ENCODE results near the gene C1QL1. TPM values are rescaled to one million over a fixed set of nuclear protein-coding genes. Genes with fewer than 3 reads are reported as not detected.

C1QL1 gene
- total RNA-seq, 1 donor from 2014 or later: 37.0 TPM

DNA sequence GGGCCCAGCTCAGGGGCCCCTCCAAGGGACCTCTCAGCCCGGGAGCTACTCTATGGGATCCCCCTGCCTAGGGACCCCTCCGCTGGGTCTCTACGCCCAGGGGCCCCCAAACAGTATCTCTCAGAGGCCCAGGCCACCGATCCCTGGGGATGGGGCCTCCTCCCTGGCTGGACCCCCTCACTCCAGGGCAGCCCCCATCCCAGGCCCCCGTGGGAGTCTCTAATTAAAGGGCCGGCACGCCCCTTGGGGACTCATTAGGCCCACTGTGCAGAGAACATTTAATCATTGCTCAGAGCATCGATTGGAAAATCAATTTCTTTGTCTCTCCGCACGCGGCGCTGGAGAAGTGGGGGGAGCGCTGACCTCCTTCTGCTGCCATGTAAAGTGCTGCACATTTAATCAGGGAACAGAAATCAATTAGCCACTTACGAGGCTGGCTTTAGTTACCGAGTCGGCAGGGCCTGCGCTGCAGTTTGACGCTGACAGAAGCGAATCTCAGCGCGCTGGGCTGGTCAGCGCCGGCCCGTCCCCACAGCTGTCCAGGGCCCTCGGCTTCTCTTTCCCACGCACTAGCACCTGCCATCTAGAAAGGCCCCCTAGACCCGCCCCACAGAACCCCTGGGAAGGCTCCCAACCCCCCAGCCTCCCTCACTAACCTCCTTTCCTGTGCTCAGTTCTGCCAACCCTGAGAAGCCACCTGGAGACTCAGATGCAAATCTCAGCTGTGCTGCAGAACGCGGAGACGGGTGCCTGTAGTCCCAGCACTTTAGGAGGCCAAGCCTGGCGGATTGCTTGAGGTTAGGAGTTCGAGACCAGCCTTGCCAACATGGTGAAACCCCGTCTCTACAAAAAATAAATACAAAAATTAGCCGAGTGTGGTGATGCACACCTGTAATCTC lies 20.2 kb upstream of the C1QL1 start:
- peak; percentile 54 for DNase-seq (ENCODE audit: low spot score, unreplicated experiment)
- H3K9me3 Mint-ChIP-seq (ENCODE audit: low read depth): no peaks in the 10 kb centered on the region
- TF ChIP-seq, protein P1, sequence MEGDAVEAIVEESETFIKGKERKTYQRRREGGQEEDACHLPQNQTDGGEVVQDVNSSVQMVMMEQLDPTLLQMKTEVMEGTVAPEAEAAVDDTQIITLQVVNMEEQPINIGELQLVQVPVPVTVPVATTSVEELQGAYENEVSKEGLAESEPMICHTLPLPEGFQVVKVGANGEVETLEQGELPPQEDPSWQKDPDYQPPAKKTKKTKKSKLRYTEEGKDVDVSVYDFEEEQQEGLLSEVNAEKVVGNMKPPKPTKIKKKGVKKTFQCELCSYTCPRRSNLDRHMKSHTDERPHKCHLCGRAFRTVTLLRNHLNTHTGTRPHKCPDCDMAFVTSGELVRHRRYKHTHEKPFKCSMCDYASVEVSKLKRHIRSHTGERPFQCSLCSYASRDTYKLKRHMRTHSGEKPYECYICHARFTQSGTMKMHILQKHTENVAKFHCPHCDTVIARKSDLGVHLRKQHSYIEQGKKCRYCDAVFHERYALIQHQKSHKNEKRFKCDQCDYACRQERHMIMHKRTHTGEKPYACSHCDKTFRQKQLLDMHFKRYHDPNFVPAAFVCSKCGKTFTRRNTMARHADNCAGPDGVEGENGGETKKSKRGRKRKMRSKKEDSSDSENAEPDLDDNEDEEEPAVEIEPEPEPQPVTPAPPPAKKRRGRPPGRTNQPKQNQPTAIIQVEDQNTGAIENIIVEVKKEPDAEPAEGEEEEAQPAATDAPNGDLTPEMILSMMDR (IDR thresholded peaks at IDR 0.05; ENCODE audit: unreplicated experiment): no peak
- H3K36me3 Mint-ChIP-seq (ENCODE audit: insufficient read depth): no peaks in the 10 kb centered on the region
- peaks cover 34% of the 10 kb centered on the region for H3K4me1 Mint-ChIP-seq (ENCODE audit: low read depth)
- H3K4me3 Mint-ChIP-seq (ENCODE audit: low read depth): peak overlapping the region; percentile 35
- H3K27ac Mint-ChIP-seq: peak overlapping the region; percentile 91
- H3K27me3 Mint-ChIP-seq: peaks cover 16% of the 10 kb centered on the region

DNA sequence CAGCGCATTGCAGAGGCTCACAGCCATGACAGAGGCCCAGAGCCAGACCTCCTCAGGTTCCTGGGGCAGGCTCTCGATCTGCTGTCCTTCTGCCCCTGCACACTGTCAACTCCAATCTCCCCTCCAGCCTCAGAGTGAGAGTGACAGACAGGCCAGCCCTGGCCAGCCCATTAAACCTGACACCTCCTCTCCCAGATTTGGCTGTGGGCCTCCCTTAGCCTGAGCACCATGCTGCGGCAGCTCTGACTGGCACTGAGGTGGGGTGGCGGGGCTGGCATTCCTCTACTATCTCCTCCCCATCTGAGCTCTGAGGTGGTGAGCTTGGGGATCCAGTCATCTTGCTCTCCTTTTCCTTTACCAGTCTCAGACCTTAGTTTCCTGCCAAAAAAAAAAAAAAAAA lies 15.5 kb upstream of the C1QL1 start:
- H3K4me3 Mint-ChIP-seq (ENCODE audit: low read depth): no peak overlapping the region
- H3K36me3 Mint-ChIP-seq (ENCODE audit: insufficient read depth): no peaks in the 10 kb centered on the region
- H3K9me3 Mint-ChIP-seq (ENCODE audit: low read depth): no peaks in the 10 kb centered on the region
- H3K27me3 Mint-ChIP-seq: peaks cover 10% of the 10 kb centered on the region
- no peak for DNase-seq (ENCODE audit: low spot score, unreplicated experiment)
- H3K27ac Mint-ChIP-seq: no peak overlapping the region
- TF ChIP-seq, protein P1 (IDR thresholded peaks at IDR 0.05; ENCODE audit: unreplicated experiment): no peak
- peaks cover 36% of the 10 kb centered on the region for H3K4me1 Mint-ChIP-seq (ENCODE audit: low read depth)

DNA sequence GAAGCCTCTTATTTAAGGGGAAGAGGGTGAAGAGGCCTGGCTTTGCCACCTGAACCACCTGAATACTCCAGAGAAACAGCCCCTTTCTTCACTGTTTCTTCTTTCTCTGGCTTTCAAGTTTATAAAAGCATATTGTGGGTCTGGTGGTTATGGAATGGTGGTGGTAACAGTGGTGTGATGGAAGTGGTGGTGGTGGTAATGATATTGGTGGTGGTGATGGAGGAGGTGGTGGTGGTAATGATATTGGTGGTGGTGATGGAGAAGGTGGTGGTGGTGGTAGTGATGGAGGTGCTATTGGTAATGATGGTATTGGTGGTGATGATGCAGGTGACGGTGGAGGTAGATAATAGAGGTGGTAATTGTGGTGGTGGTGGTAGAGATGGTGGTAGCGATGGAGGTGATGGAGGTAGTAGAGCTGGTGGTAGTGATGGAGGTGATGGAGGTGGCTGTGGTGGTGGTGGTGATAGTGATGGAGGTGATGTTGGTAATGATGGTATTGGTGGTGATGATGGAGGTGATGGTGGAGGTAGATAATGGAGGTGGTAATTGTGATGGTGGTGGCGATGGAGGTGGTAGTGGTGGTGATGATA lies 14.1 kb upstream of the C1QL1 start:
- TF ChIP-seq, protein P1 (IDR thresholded peaks at IDR 0.05; ENCODE audit: unreplicated experiment): no peak
- no peaks in the 10 kb centered on the region for H3K36me3 Mint-ChIP-seq (ENCODE audit: insufficient read depth)
- no peak overlapping the region for H3K27ac Mint-ChIP-seq
- DNase-seq (ENCODE audit: low spot score, unreplicated experiment): no peak
- peaks cover 32% of the 10 kb centered on the region for H3K4me1 Mint-ChIP-seq (ENCODE audit: low read depth)
- H3K4me3 Mint-ChIP-seq (ENCODE audit: low read depth): no peak overlapping the region
- no peaks in the 10 kb centered on the region for H3K9me3 Mint-ChIP-seq (ENCODE audit: low read depth)
- peaks cover 10% of the 10 kb centered on the region for H3K27me3 Mint-ChIP-seq

DNA sequence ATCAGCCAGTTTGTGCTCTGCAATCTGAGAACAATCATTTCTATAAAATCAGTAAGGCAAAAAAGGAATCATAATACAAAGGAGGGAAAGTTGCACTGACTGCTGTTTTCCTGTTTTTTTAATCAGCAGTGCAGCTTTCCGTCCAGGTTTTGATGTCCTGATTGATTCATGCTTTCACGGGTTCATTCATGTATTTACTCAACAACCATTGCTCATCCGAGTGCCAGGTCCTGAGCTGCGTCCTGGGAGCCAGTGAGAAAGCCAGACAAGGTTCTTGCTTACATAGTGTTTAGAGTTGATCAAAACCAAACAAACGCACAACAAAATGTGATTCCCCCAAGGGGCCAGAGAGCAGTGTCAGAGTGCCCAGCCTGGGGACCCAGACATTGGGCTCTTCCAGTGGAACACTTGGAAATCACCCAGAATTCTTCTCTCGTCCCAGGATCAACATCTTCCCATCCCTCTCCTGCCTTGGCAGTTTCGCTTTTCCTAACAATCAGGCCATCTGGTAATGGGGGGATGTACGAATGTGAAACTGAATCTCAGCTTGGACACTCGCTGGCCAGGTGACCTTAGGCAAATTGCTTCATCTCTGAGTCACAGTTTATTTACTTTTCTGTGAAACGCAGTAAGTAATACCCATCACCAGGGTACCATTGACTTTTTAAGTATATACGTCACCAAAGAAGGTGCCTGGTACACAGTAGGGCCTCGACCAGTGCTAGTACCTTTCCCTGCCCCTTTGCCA lies 13.3 kb upstream of the C1QL1 start:
- no peak overlapping the region for H3K4me3 Mint-ChIP-seq (ENCODE audit: low read depth)
- H3K27me3 Mint-ChIP-seq: peaks cover 15% of the 10 kb centered on the region

More for the DNA sequence above, 13.3 kb upstream of the C1QL1 start:
- Mint-ChIP-seq H3K4me1 (ENCODE audit: low read depth) (peaks cover 35% of the 10 kb centered on the region), H3K27ac (peak overlapping the region; percentile 84), H3K36me3 (ENCODE audit: insufficient read depth) (no peaks in the 10 kb centered on the region), H3K9me3 (ENCODE audit: low read depth) (no peaks in the 10 kb centered on the region)
- no peak for DNase-seq (ENCODE audit: low spot score, unreplicated experiment)
- TF ChIP-seq, protein P1 (IDR thresholded peaks at IDR 0.05; ENCODE audit: unreplicated experiment): no peak
